ENCODE data around the gene TMTC1. TPM values are rescaled to one million over a fixed set of nuclear protein-coding genes. Genes with fewer than 3 reads are reported as not detected.

TMTC1 gene
- total and polyA plus RNA-seq, 2 experiments from 2014 or later, result 6.8 to 14.0 TPM

DNA sequence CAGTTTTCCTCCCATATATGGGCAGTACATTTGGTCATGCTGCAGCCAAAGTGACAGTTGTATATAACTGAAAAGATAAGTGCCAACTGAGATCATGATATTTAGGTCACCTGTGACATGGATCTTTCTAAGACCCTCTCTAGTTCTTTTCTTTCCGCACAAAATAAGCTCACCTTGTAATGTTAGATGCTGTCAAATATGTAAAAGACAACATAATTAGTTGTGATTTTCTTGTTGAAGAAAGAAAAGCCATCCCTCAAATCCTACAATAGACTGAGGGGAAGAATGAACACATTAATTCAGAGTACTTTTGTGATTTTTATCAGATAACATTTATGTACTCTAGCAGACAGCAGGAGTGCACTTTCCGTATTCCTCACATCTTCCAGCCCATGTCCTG, 323.7 kb downstream of the TMTC1 start:
- 87% methylated on average over 2 of the region's 2 CpGs for WGBS (ENCODE audit: low lambda C conversion rate, missing lambda C conversion rate)
- TF ChIP-seq EZH2 (IDR thresholded peaks at IDR 0.05; ENCODE audit: borderline replicate concordance), result no peak
- TF ChIP-seq, protein P1, sequence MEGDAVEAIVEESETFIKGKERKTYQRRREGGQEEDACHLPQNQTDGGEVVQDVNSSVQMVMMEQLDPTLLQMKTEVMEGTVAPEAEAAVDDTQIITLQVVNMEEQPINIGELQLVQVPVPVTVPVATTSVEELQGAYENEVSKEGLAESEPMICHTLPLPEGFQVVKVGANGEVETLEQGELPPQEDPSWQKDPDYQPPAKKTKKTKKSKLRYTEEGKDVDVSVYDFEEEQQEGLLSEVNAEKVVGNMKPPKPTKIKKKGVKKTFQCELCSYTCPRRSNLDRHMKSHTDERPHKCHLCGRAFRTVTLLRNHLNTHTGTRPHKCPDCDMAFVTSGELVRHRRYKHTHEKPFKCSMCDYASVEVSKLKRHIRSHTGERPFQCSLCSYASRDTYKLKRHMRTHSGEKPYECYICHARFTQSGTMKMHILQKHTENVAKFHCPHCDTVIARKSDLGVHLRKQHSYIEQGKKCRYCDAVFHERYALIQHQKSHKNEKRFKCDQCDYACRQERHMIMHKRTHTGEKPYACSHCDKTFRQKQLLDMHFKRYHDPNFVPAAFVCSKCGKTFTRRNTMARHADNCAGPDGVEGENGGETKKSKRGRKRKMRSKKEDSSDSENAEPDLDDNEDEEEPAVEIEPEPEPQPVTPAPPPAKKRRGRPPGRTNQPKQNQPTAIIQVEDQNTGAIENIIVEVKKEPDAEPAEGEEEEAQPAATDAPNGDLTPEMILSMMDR (IDR thresholded peaks at IDR 0.05; ENCODE audit: poor library complexity), result no peak
- TF ChIP-seq EZH2phosphoT487 (IDR thresholded peaks at IDR 0.05; ENCODE audit: low read depth, severe bottlenecking, unreplicated experiment), result no peak

DNA sequence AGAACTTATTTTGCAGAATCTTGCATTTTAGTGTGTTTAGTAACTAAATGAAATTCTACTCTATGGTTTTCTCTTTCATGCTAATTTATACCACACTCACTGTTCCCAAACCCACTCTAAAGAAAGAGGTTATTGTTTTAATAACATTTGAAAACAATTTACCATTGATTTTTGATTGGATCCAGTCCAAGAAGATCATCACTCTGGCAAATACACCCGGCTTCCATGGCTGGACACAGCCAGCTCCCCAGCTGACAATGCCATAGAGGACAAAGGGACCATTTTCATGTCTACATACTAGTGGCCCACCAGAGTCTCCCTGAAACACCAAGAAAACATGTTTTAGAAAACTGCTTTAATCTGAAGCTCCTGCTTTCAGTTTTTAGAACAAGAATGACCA, 328.7 kb downstream of the TMTC1 start:
- Histone ChIP-seq H2AFZ (no peak overlapping the region), H3K27me3 (no peaks in the 10 kb centered on the region), H3K9me3 (ENCODE audit: low read depth) (no peaks in the 10 kb centered on the region), H3K27ac (no peak overlapping the region), H3K4me3 (no peak overlapping the region), H3K4me2 (no peak overlapping the region), H3K36me3 (replicated peaks; ENCODE audit: insufficient read depth, low read depth) (no peaks in the 10 kb centered on the region), H3K4me1 (ENCODE audit: insufficient read depth) (no peaks in the 10 kb centered on the region), H4K20me1 (ENCODE audit: insufficient read depth, poor library complexity, severe bottlenecking) (no peaks in the 10 kb centered on the region), H3K79me2 (no peaks in the 10 kb centered on the region), H3K9me2 (replicated peaks; ENCODE audit: insufficient read depth) (no peaks in the 10 kb centered on the region)
- WGBS (ENCODE audit: low lambda C conversion rate, missing lambda C conversion rate), result 68% methylated on average over 1 of the region's 1 CpG
- TF ChIP-seq EZH2 (IDR thresholded peaks at IDR 0.05; ENCODE audit: borderline replicate concordance) (no peak), EZH2phosphoT487 (IDR thresholded peaks at IDR 0.05; ENCODE audit: low read depth, severe bottlenecking, unreplicated experiment) (no peak)
- TF ChIP-seq, protein P1 (IDR thresholded peaks at IDR 0.05; ENCODE audit: poor library complexity), result no peak
- no peak for DNase-seq (ENCODE audit: low spot score)

More for the DNA sequence above, 323.7 kb downstream of the TMTC1 start:
- Histone ChIP-seq H3K9me2 (replicated peaks; ENCODE audit: insufficient read depth) (no peaks in the 10 kb centered on the region), H3K4me2 (no peak overlapping the region), H3K9me3 (ENCODE audit: low read depth) (no peaks in the 10 kb centered on the region), H3K36me3 (replicated peaks; ENCODE audit: insufficient read depth, low read depth) (no peaks in the 10 kb centered on the region), H3K79me2 (no peaks in the 10 kb centered on the region), H3K4me3 (no peak overlapping the region), H3K4me1 (ENCODE audit: insufficient read depth) (no peaks in the 10 kb centered on the region), H2AFZ (no peak overlapping the region), H3K27ac (no peak overlapping the region), H4K20me1 (ENCODE audit: insufficient read depth, poor library complexity, severe bottlenecking) (no peaks in the 10 kb centered on the region), H3K27me3 (no peaks in the 10 kb centered on the region)
- DNase-seq (ENCODE audit: low spot score), result no peak

DNA sequence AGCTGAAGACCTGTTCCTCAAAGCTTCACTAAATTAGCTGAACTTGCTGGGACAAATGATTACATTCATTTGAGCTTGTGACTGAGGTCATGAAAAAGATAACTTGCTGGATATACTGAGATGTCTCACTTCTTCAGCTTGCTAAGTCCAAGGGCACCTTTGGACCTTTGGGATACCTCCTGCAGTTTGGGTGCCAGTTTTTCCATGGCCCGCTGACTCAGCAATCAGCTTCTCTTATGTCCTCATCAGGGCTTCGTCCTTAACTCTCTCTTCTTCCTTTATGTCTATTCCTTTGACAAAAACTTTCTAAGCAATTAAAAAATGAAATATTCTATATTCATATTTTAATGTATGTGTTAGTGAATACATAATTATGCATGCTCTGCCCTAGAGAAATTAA, 331.9 kb downstream of the TMTC1 start:
- H3K27me3 ChIP-seq, result no peaks in the 10 kb centered on the region
- no peak for DNase-seq (ENCODE audit: low spot score)
- no peaks in the 10 kb centered on the region for H4K20me1 ChIP-seq (ENCODE audit: insufficient read depth, poor library complexity, severe bottlenecking)
- no peak overlapping the region for H3K4me3 ChIP-seq
- WGBS (ENCODE audit: low lambda C conversion rate, missing lambda C conversion rate), result 91% methylated on average over 2 of the region's 2 CpGs
- H3K79me2 ChIP-seq, result no peaks in the 10 kb centered on the region
- H3K4me2 ChIP-seq, result no peak overlapping the region
- no peak overlapping the region for H2AFZ ChIP-seq
- H3K36me3 ChIP-seq (replicated peaks; ENCODE audit: insufficient read depth, low read depth), result no peaks in the 10 kb centered on the region
- H3K9me2 ChIP-seq (replicated peaks; ENCODE audit: insufficient read depth), result no peaks in the 10 kb centered on the region
- TF ChIP-seq, protein P1 (IDR thresholded peaks at IDR 0.05; ENCODE audit: poor library complexity), result no peak
- TF ChIP-seq EZH2phosphoT487 (IDR thresholded peaks at IDR 0.05; ENCODE audit: low read depth, severe bottlenecking, unreplicated experiment) (no peak), EZH2 (IDR thresholded peaks at IDR 0.05; ENCODE audit: borderline replicate concordance) (no peak)
- no peaks in the 10 kb centered on the region for H3K4me1 ChIP-seq (ENCODE audit: insufficient read depth)
- no peaks in the 10 kb centered on the region for H3K9me3 ChIP-seq (ENCODE audit: low read depth)
- H3K27ac ChIP-seq, result no peak overlapping the region

Data from hepatocyte (in vitro differentiated cells).